ENCODE results near the gene ATF7. TPM values are rescaled to one million over a fixed set of nuclear protein-coding genes. Genes with fewer than 3 reads are reported as not detected.

Gene ATF7
- total RNA-seq, 4 donors from 2014 or later, result 22.5 to 38.3 (median 29.9) TPM

DNA sequence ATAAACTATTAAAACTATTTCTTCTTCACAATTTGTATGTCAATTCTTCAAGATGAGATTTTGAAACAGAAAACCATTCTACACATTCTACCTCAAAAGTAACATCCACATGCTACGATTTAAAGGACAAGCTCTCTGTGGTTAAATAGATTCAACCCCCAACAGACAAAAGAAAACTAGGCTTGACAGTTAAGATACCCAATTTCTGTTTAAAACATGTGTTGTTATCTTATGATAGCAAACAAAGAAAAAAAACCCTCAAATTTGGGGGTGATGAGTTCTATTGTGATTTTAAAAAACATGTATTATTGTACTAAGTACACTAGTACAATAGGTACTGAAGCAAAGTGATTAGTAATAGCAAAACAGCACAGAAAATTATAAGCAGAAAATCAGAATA, 33.8 kb downstream of the ATF7 start:
- TF ChIP-seq, protein P1, sequence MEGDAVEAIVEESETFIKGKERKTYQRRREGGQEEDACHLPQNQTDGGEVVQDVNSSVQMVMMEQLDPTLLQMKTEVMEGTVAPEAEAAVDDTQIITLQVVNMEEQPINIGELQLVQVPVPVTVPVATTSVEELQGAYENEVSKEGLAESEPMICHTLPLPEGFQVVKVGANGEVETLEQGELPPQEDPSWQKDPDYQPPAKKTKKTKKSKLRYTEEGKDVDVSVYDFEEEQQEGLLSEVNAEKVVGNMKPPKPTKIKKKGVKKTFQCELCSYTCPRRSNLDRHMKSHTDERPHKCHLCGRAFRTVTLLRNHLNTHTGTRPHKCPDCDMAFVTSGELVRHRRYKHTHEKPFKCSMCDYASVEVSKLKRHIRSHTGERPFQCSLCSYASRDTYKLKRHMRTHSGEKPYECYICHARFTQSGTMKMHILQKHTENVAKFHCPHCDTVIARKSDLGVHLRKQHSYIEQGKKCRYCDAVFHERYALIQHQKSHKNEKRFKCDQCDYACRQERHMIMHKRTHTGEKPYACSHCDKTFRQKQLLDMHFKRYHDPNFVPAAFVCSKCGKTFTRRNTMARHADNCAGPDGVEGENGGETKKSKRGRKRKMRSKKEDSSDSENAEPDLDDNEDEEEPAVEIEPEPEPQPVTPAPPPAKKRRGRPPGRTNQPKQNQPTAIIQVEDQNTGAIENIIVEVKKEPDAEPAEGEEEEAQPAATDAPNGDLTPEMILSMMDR (IDR thresholded peaks at IDR 0.05), result no peak
- ATAC-seq (ENCODE audit: low FRiP score) (no peak), DNase-seq (ENCODE audit: low spot score) (no peak)

DNA sequence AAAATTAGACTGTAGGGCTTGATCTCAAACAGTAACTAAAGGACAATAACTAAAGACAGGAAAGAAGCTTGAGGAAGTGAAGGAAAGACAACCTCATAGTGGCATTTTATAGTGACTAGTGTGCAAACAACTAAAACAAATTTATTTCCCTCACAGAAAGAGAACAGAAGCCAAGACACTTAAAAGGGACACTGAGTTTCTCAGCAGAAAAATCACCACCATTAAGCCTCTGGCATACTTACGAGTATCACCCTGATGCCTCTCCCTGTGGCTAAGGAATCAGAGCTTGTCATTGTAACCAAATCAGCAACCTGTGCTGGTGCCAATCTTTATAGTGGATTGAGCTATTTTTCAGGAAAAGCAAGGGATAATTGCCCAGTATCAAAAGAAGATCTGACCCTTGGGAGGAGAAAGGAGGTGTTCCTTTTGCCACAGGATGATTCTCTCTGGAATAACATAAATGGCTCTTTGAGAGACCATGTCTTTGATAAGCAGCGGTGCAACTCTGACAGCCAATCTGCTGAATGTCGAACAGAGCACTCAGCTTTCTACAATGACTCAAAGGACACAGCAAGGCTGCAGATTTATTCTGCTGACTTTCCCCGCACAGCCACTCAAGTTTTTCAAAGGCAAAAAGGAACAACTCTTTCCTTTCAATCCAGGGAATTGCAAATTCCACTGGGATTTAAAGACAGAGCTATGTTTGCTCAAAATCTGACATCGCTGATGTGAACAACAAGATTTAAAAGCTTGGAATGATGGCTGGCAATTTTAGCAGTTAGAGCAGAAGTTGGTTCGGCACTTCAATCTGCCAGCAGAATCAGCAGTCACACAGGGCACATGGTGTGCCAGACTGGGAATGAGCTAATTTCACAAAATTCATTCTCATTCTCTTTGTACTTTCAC, 34.6 kb downstream of the ATF7 start:
- ATAC-seq (ENCODE audit: low FRiP score), result no peak
- no peak for DNase-seq (ENCODE audit: low spot score)
- TF ChIP-seq, protein P1 (IDR thresholded peaks at IDR 0.05), result no peak

DNA sequence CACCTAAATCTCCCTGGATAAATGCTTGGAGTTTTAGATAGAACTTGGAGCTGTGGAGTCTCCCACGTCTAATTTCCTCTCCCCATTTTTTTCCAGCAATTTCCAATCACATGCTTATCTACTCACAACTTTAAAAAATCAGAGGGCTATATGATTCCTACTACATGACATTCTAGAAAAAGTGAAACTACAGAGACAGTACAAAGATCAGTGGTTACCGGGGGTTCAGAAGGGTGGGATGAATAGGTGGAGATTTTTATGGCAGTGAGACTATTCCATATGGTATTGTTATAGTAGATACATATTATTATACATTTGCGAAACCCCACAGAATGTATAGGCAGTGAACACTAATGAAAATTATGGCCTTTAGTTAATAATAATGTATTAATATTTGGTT, 35.5 kb downstream of the ATF7 start:
- TF ChIP-seq, protein P1 (IDR thresholded peaks at IDR 0.05), result no peak
- ATAC-seq (ENCODE audit: low FRiP score), result no peak
- DNase-seq (ENCODE audit: low spot score), result no peak

DNA sequence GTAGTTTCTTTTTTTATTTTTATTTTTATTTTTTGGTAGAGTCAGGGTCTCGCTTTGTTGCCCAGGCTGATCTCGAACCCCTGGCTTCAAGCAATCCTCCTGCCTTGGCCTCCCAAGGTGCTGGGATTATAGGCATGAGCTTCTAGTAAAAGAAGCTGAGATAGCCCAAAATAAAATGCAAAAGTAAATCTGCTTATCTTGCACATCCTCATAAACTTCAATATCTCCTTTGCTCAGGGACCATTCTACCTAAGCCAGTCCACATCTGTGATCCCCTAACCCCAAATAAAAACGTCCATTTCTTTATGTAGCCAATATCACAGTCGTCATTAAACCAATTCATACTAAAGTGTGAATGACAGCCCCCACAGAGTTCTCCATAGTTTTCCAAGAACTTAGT, 36.3 kb downstream of the ATF7 start:
- TF ChIP-seq, protein P1 (IDR thresholded peaks at IDR 0.05), result no peak
- ATAC-seq (ENCODE audit: low FRiP score), result no peak
- DNase-seq (ENCODE audit: low spot score), result no peak

DNA sequence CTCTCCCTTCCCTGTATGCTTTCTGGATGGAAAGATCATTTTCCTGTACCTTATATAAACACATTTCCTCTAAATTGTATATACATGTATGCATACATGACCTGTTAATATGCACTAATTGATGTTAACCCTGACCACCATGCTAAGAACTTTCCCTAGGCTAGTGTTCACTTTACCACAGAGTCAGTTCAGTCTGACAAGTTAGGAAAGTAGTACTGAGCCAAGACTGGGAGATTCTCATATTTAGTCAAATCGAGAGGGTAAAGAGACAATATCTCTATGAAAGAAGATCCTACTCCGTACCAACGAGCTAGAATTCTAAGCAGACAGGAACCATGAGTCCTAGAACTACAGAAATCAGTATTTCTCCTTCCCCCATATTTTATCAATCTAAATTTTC, 36.8 kb downstream of the ATF7 start:
- DNase-seq (ENCODE audit: low spot score) (no peak), ATAC-seq (ENCODE audit: low FRiP score) (no peak)
- TF ChIP-seq, protein P1 (IDR thresholded peaks at IDR 0.05), result no peak

DNA sequence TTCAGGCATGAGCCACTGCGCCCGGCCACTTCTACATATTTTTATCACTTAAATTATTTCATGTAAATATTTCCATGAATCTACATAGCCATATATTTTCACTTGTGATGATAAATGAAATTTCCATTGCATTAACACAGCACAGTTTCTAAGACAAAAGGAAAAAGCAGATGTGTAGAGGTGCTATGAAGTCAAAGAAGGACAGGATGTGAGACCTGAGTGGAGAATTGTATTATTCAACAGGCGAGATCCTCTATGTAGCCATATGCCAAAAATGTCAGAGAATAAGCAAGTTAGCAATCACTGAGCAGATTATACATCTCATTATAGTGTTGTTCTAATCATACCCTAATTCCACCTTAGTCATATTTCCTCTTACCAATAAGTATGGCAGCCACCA, 38.1 kb downstream of the ATF7 start:
- DNase-seq (ENCODE audit: low spot score), result no peak
- TF ChIP-seq, protein P1 (IDR thresholded peaks at IDR 0.05), result no peak
- ATAC-seq (ENCODE audit: low FRiP score), result no peak

DNA sequence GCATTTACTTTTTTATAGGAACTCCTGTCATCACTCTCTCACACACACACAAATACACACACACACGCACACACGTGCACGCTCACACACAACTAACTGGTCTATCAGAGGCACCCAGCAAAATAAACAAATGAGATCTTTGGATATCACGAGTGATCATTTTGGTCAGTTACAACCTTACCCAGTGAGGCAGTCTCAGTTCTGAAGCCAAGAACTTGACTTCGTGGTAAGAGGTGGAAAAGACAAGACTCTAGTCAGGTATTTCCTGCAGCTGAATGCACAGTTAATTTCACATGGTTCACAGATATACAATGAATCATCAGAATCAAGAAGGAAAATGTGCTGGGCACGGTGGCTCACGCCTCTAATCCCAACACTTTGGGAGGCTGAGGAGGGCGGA, 39.4 kb downstream of the ATF7 start:
- DNase-seq (ENCODE audit: low spot score), result no peak
- TF ChIP-seq, protein P1 (IDR thresholded peaks at IDR 0.05), result no peak

More for the DNA sequence above, 39.4 kb downstream of the ATF7 start:
- ATAC-seq (ENCODE audit: low FRiP score), result no peak
